G401.6 (cell line): Measurements from ENCODE around the gene AURKA.
"Not testable (repeated sequence)": the region's sequence is repeated elsewhere in the genome, so short reads cannot be mapped to it uniquely, and the experiment has no call there.

Experiments used
- FAIRE-seq: peaks from 2 replicates; lab custom pipeline; 2012; peaks lifted over from hg19 to GRCh38; lab: Jason Lieb, UNC

Gene AURKA

DNA sequence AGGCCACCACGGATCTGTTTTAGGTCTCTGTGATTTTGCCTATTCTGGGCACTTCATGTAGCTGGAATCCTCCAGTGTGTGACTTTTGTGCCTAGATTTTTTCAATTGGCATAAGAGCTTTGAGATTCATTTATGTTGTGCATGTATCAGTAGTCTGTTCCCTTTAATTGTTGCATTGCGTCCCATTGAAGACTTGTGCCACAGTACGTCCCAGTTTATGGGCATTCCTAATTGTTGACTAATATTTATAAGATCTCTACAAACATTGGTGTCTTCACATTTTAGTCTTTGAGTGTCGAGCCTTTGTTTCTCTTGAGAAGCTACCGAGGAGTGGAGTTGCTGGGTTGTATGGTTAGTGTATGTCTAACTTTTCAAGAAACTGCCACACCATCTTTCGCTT is 33.9 kb downstream of the AURKA start:
- no peak for FAIRE-seq

DNA sequence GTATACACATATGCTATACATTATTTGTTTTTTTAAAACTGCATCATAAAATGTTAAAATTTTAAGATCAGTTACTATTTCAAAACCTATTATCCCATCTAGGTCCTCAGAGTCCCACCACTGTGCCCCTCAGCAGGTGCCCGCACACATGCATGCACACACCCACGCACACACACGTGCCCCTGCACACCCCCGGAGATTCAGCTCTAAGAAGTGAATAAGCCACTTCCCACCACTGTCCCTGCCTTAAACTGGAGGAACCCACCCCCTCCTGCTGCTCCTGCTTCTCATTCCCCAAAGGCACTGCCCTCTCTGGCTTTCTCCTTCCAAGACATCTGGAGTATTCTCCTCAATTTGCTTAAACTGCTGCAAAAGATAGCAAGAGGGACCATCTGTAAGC is 38.7 kb downstream of the AURKA start:
- FAIRE-seq = no peak

DNA sequence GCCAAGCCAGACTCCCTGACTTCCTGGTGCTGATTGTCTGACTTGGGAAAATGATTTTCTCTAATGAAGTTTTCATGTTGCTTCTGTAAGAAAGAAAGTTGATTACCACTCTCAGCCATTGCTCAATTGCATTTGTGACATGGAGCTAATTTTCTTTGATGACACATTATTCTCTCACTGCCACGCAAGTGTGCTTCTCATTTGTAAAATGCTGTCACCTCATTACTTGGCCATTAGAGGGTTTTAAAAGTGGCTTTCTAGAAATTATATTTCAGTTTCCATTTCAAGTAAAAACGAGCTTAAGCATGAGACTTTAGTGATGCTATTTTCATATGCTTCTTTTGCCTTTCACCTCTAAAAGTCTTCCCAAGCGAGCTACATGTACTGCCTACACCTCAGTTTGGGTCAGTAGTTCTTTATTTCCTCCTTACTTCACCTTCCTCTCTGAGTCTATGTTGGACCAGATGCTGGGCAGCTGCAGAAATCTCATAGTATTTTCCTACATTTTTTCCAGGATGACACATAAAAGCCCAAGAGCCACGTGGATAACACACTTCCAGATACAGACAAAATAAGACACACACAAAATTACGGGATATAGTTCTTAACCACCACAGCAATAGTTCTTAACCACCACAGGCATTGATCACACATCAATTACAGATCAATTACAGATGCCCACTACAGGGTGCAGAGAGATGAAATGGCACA is 39.5 kb downstream of the AURKA start:
- no peak for FAIRE-seq

DNA sequence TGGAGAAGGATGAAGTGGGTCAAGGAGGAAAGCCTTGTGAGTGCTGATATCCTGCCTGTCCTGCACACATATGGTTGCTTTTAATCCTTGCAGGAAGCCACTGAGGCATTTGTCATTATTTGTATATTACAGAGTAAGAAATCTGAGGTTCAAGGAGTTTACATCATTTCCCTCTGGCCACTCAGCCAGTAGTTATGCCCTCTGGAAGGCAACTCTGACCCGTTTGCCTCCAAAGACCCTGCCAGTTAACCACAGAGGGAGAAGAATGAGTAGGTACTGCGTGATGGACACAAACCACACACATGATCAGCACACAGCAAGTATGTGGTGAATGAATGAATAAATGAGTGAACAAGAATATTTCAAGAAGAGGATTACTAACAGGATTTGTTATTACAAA is 41.2 kb downstream of the AURKA start:
- no peak for FAIRE-seq

DNA sequence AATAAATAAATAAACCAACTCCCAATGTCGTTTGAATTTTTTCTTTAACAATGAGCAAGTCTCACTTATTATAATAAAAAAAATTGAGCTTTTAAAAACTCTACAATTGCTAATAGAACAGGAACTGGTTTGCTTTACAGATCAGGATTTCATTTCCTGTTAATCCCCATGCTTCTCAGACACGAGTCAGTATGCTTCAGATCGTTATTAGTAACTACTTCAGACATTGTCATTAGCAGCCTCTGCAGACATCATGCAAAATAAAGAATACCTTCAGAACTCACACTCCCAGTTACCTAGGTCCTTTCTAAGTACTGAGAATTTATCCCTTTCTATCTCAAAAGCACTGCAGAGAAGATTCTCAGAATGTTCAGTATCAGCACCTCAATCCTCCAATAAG is 43.3 kb downstream of the AURKA start:
- no peak for FAIRE-seq

DNA sequence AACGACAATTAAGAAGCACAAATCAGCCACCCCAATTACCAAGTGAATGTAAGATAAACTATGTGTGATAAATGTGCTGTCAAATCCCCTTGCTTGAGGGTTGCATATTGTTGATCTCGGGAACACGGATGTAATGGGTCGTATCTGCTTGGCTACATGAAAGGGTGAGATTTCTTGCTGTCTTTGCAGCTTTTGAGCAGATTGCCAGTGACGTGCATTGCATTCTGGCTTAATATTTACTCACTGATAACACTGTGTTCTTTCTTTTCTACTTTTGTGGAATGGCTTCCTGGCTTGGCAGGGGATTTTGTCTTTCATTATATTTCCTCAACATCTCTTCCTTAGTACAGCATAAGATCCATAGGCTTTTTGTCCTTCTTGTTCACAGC is 43.7 kb downstream of the AURKA start:
- no peak for FAIRE-seq

DNA sequence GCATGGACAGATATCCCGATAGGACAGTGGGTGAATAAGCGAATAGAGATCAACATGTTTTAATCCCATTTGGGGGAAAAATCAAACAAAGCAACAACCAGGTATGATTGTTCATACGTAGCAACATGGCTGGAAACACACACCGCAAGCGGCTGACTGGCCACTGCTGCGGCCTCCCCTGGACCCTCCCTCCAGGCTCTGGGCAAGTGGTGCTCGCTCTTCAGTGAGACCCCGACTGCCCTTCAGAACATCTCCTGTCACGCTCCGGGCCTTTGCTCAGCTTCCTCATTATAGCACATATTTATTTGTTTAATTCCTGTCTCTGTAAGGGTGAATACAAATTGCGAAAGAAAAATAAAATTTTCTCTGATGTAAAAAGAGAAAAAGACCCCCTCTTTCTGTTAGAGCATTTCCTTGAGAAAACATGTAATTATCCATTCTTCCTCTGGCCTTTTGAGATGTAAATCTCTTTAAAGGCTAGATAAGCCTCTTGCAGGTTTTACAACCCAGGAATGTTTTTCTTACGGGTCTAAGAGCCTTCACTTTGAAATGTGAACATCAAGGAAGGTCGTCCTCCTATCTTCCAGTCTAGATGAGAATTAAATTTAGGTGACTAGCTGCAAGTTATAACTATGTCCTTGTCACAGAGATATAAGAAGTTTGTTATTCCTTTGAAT is 44.2 kb downstream of the AURKA start:
- FAIRE-seq = no peak

DNA sequence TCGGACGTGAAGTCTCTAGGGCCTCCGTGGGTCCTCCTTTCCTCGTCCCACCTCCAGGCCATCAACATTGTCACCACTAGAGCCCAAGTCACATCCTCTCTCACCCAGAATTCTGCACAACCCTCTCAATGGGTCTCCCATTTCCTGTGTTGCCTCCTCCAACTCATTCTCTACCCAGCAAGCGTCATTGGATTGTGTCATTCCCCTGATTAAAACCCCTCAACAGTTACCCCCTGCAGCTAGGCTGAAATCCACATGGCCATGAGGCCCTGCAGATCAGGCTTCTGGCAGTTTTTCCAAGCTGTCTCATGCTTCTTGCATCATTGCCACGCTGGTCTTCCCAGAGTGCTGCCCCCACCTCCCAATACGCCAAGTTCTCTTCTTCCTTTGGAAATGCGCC is 46.1 kb downstream of the AURKA start:
- FAIRE-seq = no peak

DNA sequence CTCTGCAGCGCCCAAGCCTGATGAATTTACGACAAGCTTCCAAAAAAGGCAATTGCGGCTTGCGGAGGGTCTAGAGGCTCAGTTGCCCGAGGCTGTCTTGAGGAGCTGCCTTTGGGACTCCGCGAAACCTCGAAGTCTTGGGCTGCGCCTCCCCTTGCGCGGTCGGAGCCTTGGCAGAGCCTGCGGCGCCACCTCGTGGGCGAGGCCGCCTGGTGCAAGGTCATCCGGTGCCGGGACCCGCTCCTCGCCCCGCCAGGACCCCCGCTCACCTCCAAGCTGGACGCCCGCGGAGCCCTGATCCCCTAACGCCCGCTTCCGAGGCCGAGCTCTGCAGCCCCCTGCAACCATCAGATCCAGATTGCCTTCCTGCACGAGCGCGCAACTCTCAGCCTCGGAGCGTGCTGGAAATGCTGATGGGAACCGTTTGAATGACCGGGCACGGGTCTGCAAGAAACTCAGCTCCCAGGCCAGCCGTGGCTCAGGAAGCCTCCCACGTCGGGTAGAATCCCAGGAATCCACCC is 48.1 kb downstream of the AURKA start:
- FAIRE-seq = no peak

DNA sequence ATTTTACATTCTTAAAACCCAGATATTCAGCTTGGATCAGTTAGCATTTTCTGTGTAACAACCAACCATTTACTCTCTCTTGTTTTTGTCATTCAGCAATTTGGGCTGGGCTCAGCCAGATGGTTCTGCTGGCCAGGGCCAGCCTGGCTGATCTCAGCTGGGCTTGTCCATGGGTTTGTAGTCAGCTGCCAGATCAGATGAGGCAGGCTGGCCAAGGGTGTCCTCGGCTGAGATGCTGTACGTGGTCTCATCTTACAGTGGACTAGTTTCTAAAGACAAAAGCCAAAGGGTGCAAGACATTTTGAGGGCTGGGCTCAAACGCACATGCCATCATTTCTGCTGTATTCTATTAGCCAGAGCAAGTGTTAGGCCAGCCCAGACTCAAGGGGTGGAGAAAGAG is 49.2 kb downstream of the AURKA start:
- no peak for FAIRE-seq

DNA sequence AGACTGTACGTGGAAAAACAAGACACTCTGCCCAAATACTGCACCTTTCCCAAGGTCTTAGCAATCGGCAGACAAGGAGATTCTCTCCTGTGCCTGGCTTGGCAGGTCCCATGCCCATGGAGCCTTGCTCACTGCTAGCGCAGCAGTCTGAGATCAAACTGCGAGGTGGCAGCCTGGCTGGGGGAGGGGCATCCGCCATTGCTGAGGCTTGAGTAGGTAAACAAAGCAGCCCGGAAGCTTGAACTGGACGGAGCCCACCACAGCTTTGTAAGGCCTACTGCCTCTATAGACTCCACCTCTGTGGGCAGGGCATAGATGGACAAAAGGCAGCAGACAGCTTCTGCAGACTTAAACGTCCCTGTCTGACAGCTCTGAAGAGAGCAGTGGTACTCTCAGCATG is 55.3 kb downstream of the AURKA start:
- FAIRE-seq = not testable (repeated sequence)

DNA sequence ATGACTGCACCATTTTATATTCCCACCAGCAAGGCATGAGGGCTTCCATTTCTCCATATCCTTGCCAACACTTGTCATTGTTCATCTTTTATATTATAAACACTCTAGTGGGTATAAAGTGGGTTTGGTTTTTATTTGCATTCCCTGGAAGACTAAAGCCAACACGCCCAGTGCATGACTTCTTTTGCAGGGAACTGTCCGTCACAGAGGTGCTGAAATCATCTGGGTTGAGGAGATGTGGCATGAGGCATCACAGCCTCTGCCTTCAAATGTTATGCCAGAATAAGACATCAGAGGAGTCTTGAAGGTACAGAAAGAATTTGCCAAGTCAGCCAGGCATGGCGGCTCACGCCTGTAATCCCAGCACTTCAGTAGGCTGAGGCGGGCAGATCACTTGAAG is 63.2 kb downstream of the AURKA start:
- no peak for FAIRE-seq

DNA sequence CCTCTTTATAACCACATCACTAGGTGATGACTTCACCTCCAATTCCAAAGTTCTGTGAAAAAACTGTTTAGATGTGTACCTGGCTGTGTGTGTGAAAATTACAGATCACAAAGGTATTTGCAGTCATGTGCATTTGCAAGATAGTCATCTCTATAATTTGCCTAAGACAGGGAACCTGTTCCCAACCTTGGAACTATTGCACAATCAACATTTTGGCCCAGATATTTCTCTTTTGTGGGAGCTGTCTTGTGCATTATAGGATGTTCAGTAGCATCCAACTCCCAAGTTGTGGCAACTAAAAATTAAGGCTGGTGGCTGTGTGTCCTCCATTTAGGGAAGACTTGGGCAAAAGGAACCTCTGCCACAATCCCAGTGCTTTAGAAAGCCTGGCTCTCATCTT is 67.2 kb downstream of the AURKA start:
- no peak for FAIRE-seq

DNA sequence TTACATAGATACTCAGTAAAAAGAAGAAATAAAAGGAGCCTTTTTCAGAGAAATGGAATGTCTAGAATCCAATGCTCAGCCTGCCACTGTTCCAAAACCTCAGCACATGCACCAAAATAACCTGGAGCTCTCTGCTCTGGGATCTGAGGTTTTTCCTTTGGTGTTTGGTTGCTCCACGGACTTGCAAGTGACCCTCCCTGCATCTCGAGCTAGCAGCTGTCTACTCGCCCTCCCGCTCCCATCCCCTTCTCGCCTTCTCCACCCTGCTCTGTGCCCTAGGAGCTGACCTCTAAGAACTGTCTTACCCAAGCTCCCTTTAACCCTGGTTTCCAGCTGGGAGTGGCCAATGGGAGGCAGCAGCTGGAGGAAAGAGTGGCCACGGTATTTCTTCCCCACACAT is 68.4 kb downstream of the AURKA start:
- FAIRE-seq = no peak

DNA sequence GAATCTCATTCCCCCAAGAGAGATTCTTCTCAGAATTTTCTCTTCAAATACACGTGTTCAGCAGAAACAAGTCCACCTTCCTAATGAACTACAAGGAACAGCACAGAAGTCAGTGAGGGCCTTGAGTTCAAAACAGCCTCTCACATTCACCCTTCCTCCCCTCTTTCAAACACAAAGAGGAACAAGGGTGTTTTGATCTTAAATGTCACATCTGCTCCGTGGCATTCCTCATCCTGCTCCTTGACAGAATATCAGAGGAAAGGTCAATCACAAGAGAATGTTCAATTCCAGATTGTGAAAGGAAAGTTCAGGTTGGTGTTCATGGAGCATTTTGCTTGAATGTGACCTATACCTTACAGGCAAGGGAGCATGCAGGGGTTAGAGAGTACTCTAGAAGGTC is 68.8 kb downstream of the AURKA start:
- no peak for FAIRE-seq

DNA sequence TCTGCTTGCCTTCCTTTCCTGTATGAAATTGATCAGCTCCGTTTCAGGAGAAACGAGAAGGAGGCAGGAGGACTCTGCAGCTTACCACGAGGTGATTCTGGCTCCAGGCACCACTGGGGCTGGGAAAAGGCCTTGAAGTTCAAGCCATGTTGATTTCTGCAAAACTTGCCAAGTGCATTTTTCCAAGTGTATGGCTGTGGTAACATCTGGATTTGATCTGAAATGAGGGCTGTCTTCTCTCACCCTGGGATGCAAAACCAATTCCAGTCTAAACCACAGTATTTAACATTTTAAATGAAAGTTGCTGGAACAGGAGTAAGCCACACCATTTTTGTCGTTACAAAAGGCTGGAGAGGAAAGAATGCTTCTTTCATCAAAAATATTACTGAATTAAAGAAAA is 69.3 kb downstream of the AURKA start:
- FAIRE-seq = no peak
